Measurements from ENCODE around the gene PTPRN2.

Gene PTPRN2

DNA sequence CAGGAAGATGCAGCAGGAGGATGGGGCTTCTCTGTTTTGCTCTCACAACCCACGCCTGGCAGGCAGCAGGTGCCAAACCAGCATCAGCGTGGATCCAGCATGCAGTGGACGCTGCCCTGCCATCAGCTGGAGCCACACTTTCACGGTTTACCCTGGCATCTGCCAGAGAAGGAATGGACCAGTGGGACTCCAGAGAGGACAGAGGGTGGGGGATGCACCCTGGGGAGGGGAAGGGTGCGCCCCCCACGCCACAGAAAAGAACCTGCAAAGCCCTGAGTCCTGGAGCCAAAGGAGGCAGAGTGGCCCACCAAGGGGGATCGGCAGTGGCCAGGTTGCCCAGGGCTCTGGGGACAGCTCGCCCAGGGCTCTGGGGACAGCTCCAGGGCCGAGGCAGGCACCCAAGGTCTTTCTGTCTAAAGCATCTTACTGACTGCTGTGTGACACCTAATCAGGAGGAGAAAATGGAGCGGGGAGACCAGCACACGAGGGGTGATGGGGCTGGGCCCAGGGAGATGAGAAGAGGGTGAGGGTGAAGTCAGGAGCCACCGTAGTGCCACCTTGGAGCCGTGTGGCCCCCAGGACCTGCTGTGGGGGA, 1025.7 kb downstream of the PTPRN2 start:
- Histone ChIP-seq H3K4me2 (ENCODE audit: low read length) (no peak overlapping the region), H3K4me1 (no peaks in the 10 kb centered on the region)
- TF ChIP-seq, protein P1, sequence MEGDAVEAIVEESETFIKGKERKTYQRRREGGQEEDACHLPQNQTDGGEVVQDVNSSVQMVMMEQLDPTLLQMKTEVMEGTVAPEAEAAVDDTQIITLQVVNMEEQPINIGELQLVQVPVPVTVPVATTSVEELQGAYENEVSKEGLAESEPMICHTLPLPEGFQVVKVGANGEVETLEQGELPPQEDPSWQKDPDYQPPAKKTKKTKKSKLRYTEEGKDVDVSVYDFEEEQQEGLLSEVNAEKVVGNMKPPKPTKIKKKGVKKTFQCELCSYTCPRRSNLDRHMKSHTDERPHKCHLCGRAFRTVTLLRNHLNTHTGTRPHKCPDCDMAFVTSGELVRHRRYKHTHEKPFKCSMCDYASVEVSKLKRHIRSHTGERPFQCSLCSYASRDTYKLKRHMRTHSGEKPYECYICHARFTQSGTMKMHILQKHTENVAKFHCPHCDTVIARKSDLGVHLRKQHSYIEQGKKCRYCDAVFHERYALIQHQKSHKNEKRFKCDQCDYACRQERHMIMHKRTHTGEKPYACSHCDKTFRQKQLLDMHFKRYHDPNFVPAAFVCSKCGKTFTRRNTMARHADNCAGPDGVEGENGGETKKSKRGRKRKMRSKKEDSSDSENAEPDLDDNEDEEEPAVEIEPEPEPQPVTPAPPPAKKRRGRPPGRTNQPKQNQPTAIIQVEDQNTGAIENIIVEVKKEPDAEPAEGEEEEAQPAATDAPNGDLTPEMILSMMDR (IDR thresholded peaks at IDR 0.05) = no peak

DNA sequence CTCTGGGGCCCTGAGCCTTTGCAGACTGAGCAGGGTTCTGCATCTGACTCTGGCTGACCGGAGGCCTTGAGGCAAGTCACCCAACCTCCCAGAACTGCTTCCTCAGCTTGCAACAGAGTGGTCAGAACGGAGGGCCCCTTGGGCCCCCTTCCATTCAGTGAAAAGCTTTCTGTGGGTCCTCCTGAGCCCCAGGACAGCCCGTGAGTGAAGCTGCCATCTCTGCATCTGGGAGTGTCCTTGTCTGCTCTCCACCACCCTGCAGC, 1026.2 kb downstream of the PTPRN2 start:
- Histone ChIP-seq H2AFZ (no peak overlapping the region), H3K79me2 (no peaks in the 10 kb centered on the region), H3K27me3 (ENCODE audit: control insufficient read depth, insufficient read depth, low read length) (no peaks in the 10 kb centered on the region), H3K9me3 (ENCODE audit: control insufficient read depth, low read length) (no peaks in the 10 kb centered on the region), H3K4me1 (no peaks in the 10 kb centered on the region), H3K36me3 (ENCODE audit: control insufficient read depth, insufficient read depth, low read length) (no peaks in the 10 kb centered on the region), H3K4me3 (ENCODE audit: low read depth, low read length) (no peak overlapping the region), H3K27ac (no peak overlapping the region), H3K9ac (no peak overlapping the region), H3K4me2 (ENCODE audit: low read length) (no peak overlapping the region)
- TF ChIP-seq, protein P1 (IDR thresholded peaks at IDR 0.05) = no peak

More for the DNA sequence above, 1025.7 kb downstream of the PTPRN2 start:
- Histone ChIP-seq H3K9ac (no peak overlapping the region), H3K79me2 (no peaks in the 10 kb centered on the region), H3K27ac (no peak overlapping the region), H2AFZ (no peak overlapping the region), H3K9me3 (ENCODE audit: control insufficient read depth, low read length) (no peaks in the 10 kb centered on the region), H3K27me3 (ENCODE audit: control insufficient read depth, insufficient read depth, low read length) (no peaks in the 10 kb centered on the region), H3K4me3 (ENCODE audit: low read depth, low read length) (no peak overlapping the region), H3K36me3 (ENCODE audit: control insufficient read depth, insufficient read depth, low read length) (no peaks in the 10 kb centered on the region)

GRCh38 chr7:157560710-157561522, 1026.7 kb downstream of the PTPRN2 start:
- Histone ChIP-seq H3K27me3 (ENCODE audit: control insufficient read depth, insufficient read depth, low read length) (no peaks in the 10 kb centered on the region), H3K4me1 (no peaks in the 10 kb centered on the region), H3K4me2 (ENCODE audit: low read length) (no peak overlapping the region), H3K36me3 (ENCODE audit: control insufficient read depth, insufficient read depth, low read length) (no peaks in the 10 kb centered on the region), H3K9ac (no peak overlapping the region), H3K27ac (no peak overlapping the region), H2AFZ (no peak overlapping the region), H3K4me3 (ENCODE audit: low read depth, low read length) (no peak overlapping the region), H3K79me2 (no peaks in the 10 kb centered on the region), H3K9me3 (ENCODE audit: control insufficient read depth, low read length) (no peaks in the 10 kb centered on the region)
- TF ChIP-seq, protein P1 (IDR thresholded peaks at IDR 0.05) = no peak

GRCh38 chr7:157560258-157560654, 1027.4 kb downstream of the PTPRN2 start:
- Histone ChIP-seq H3K9me3 (ENCODE audit: control insufficient read depth, low read length) (no peaks in the 10 kb centered on the region), H3K4me3 (ENCODE audit: low read depth, low read length) (no peak overlapping the region), H2AFZ (no peak overlapping the region), H3K36me3 (ENCODE audit: control insufficient read depth, insufficient read depth, low read length) (no peaks in the 10 kb centered on the region), H3K4me2 (ENCODE audit: low read length) (no peak overlapping the region), H3K27me3 (ENCODE audit: control insufficient read depth, insufficient read depth, low read length) (no peaks in the 10 kb centered on the region), H3K27ac (no peak overlapping the region), H3K4me1 (no peaks in the 10 kb centered on the region), H3K79me2 (no peaks in the 10 kb centered on the region), H3K9ac (no peak overlapping the region)
- TF ChIP-seq, protein P1 (IDR thresholded peaks at IDR 0.05) = no peak

Measured in parathyroid adenoma (tissue), 2 donors.